NOMO-1 (cell line): Measurements from ENCODE around the gene CUL3.
A peak's percentile ranks its signal among the peaks of the same experiment; 100 is the strongest.

ENCODE experiments used
- DNase-seq, 2 experiments: peaks; one replicate each; lab custom pipeline; 2025; ENCODE audit not compliant: unreplicated experiment in 2 of 2; lab: John Stamatoyannopoulos, UW

CUL3 gene

GRCh38 chr2:224432003-224432579, 153.1 kb downstream of the CUL3 start:
- no peak for DNase-seq

- peak in 1 of 2 experiments; percentile 4 for DNase-seq
Observed at GRCh38 chr2:224429441-224429810, 155.7 kb downstream of the CUL3 start.

GRCh38 chr2:224428787-224429440, 156.2 kb downstream of the CUL3 start:
- no peak for DNase-seq

GRCh38 chr2:224427471-224427870, 157.7 kb downstream of the CUL3 start:
- no peak for DNase-seq

GRCh38 chr2:224426656-224427055, 158.5 kb downstream of the CUL3 start:
- peak in 1 of 2 experiments; percentile 13 for DNase-seq

- DNase-seq, result no peak
Observed at GRCh38 chr2:224421065-224421464, 164.1 kb downstream of the CUL3 start.
